Erythroblast (primary cell): Measurements from ENCODE around the gene OSBPL7.

Experiments used
- GATA1 ChIP-seq: IDR thresholded peaks from 2 replicates; pipeline ENCODE4 v1.6.1; 2011; ENCODE audit warnings: low read depth, mild to moderate bottlenecking, control low read depth, low read length, moderate library complexity
- POLR2A ChIP-seq: IDR thresholded peaks from 2 replicates; pipeline ENCODE4 v1.6.1; 2011; ENCODE audit warnings: mild to moderate bottlenecking, low read length

DNA sequence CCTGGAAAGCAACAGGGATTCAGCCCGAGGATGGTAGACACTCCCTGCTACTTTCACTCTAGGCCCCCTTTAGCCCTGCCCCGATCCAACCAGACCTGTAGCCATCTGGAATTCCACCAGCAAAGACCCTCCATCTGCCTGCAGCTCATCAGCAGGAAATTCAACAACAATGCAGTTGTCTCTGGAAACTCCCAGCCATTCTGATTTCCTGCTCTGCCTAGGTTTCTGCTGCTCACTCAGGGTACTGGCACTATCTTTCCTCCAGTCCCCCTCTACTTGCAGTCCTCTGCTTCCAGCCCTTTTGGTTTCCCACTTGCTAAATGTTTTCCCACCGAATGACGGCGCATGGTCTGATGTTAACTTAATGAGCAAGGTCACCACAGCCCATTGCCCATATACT is 32.0 kb upstream of the OSBPL7 start:
- TF ChIP-seq POLR2A (no peak), GATA1 (no peak)
